NB4 (cell line): ENCODE results near the gene DDX18.

Experiments
- CTCF ChIP-seq: IDR thresholded peaks from one replicate; pipeline ENCODE4 v1.5.1; 2012; ENCODE audit warnings: low read depth, low read length
- POLR2A ChIP-seq: IDR thresholded peaks from 2 replicates; pipeline ENCODE4 v1.6.1; 2011; ENCODE audit warnings: mild to moderate bottlenecking; ENCODE audit not compliant: insufficient read length; ENCODE audit errors: extremely low read depth
- TF ChIP-seq, protein P1 (sequence below): IDR thresholded peaks from 2 replicates; pipeline ENCODE4 v1.6.1; 2011; ENCODE audit warnings: low read depth, low read length

DNA sequence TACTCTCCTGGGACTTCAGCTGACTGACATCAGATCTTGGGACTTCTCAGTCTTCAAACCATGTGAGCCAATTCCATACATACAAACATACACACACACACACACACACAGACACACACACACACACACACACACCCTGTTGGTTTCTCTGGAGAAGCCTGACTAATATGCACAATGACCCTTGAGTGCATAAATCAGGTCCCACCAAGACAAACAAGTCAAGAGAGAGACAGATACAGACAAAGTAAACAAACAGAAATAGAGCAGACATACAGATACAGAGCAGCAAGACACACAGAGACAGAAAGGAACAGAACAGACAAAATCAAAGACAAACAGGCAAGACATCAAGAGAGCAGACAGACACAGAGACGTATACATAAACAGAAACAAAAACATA lies 43.8 kb upstream of the DDX18 start:
- TF ChIP-seq CTCF (no peak), POLR2A (no peak)
- TF ChIP-seq, protein P1, sequence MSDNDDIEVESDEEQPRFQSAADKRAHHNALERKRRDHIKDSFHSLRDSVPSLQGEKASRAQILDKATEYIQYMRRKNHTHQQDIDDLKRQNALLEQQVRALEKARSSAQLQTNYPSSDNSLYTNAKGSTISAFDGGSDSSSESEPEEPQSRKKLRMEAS: no peak
